Measurements from ENCODE around the gene KIF22.
A peak's percentile ranks its signal among the peaks of the same experiment; 100 is the strongest.
"Not testable (repeated sequence)": the region's sequence is repeated elsewhere in the genome, so short reads cannot be mapped to it uniquely, and the experiment has no call there.

The KIF22 gene

GRCh38 chr16:29766571-29766970 lies 24.0 kb upstream of the KIF22 start:
- DNase-seq (ENCODE audit: low read depth), result no peak

GRCh38 chr16:29767062-29767461 lies 23.5 kb upstream of the KIF22 start:
- no peak for DNase-seq (ENCODE audit: low read depth)

- DNase-seq (ENCODE audit: low read depth), result no peak
These were observed 21.0 kb upstream of the KIF22 start for GRCh38 chr16:29769507-29769906.

GRCh38 chr16:29770250-29770929 lies 20.2 kb upstream of the KIF22 start:
- DNase-seq (ENCODE audit: low read depth), result no peak

GRCh38 chr16:29772330-29772729 lies 18.2 kb upstream of the KIF22 start:
- not testable (repeated sequence) for DNase-seq (ENCODE audit: low read depth)

- DNase-seq (ENCODE audit: low read depth), result no peak
These were observed 15.8 kb upstream of the KIF22 start for GRCh38 chr16:29774730-29775129.

- peak; percentile 52 for DNase-seq (ENCODE audit: low read depth)
These were observed 14.7 kb upstream of the KIF22 start for GRCh38 chr16:29775742-29776408.

GRCh38 chr16:29777576-29778350 lies 12.8 kb upstream of the KIF22 start, which contains the start of gene ZG16:
Gene ZG16, plus strand, starts transcription at chr16:29778256. Its CDS starts 1,011 bp downstream, at chr16:29779267.
- DNase-seq (ENCODE audit: low read depth), result no peak

GRCh38 chr16:29779474-29779873 lies 11.1 kb upstream of the KIF22 start:
- no peak for DNase-seq (ENCODE audit: low read depth)

GRCh38 chr16:29783094-29783953 lies 7.2 kb upstream of the KIF22 start:
- not testable (repeated sequence) for DNase-seq (ENCODE audit: low read depth)

GRCh38 chr16:29784157-29784556 lies 6.4 kb upstream of the KIF22 start:
- DNase-seq (ENCODE audit: low read depth), result no peak

- DNase-seq (ENCODE audit: low read depth), result no peak
These were observed 5.5 kb upstream of the KIF22 start for GRCh38 chr16:29784901-29785500.

- not testable (repeated sequence) for DNase-seq (ENCODE audit: low read depth)
These were observed 3.4 kb upstream of the KIF22 start for GRCh38 chr16:29787155-29787554.

- DNase-seq (ENCODE audit: low read depth), result no peak
These were observed 772 bp upstream of the KIF22 start for GRCh38 chr16:29789775-29790182.

GRCh38 chr16:29790949-29791844 lies 646 bp downstream of the KIF22 start:
- no peak for DNase-seq (ENCODE audit: low read depth)

GRCh38 chr16:29791845-29792807 lies 1.6 kb downstream of the KIF22 start:
- no peak for DNase-seq (ENCODE audit: low read depth)

GRCh38 chr16:29793153-29793552 lies 2.6 kb downstream of the KIF22 start:
- not testable (repeated sequence) for DNase-seq (ENCODE audit: low read depth)

- DNase-seq (ENCODE audit: low read depth), result no peak
These were observed 3.7 kb downstream of the KIF22 start for GRCh38 chr16:29794231-29794710.

- DNase-seq (ENCODE audit: low read depth), result no peak
These were observed 11.9 kb downstream of the KIF22 start for GRCh38 chr16:29802416-29802935.
